ENCODE data around the gene FAM83D. TPM values are rescaled to one million over a fixed set of nuclear protein-coding genes. Genes with fewer than 3 reads are reported as not detected.

The FAM83D gene
- total and polyA plus RNA-seq, 2 experiments from 2014 or later, result 7.4 to 45.4 TPM

GRCh38 chr20:38961530-38962043 is 35.4 kb downstream of the FAM83D start:
- DNase-seq (ENCODE audit: low read depth in 1 of 2, low spot score in 1 of 2), result no peak
- H3K27ac ChIP-seq, result peak overlapping the region; percentile 20

GRCh38 chr20:38962044-38962927 is 36.1 kb downstream of the FAM83D start, which contains the start of gene DHX35:
Gene DHX35 (plus strand): TSS chr20:38962344. CDS start chr20:38962368, 24 bp downstream.
- peak; percentile 49 for TF ChIP-seq CTCF (IDR thresholded peaks at IDR 0.05; ENCODE audit: low read depth, low read length)
- Histone ChIP-seq H3K4me1 (ENCODE audit: low read depth) (peaks cover 6% of the 10 kb centered on the region), H3K4me3 (peak within 1 kb of the TSS; percentile 78), H3K9me3 (ENCODE audit: low read depth) (no peaks in the 10 kb centered on the region), H3K27me3 (no peaks in the 10 kb centered on the region), H3K36me3 (no peaks in the 10 kb centered on the region), H3K27ac (peak within 1 kb of the TSS; percentile 96)
- peak; percentile 99 for DNase-seq (ENCODE audit: low read depth in 1 of 2, low spot score in 1 of 2)

More at GRCh38 chr20:38961530-38962043, 35.4 kb downstream of the FAM83D start:
- no peak for TF ChIP-seq CTCF (IDR thresholded peaks at IDR 0.05; ENCODE audit: low read depth, low read length)
- Histone ChIP-seq H3K36me3 (no peaks in the 10 kb centered on the region), H3K4me1 (ENCODE audit: low read depth) (peaks cover 6% of the 10 kb centered on the region), H3K27me3 (no peaks in the 10 kb centered on the region), H3K4me3 (peak overlapping the region; percentile 78), H3K9me3 (ENCODE audit: low read depth) (no peaks in the 10 kb centered on the region)

GRCh38 chr20:38962928-38963401 is 36.7 kb downstream of the FAM83D start:
- DNase-seq (ENCODE audit: low read depth in 1 of 2, low spot score in 1 of 2), result no peak
- Histone ChIP-seq H3K4me1 (ENCODE audit: low read depth) (peaks cover 6% of the 10 kb centered on the region), H3K4me3 (peak overlapping the region; percentile 78), H3K9me3 (ENCODE audit: low read depth) (no peaks in the 10 kb centered on the region), H3K36me3 (no peaks in the 10 kb centered on the region), H3K27ac (peak overlapping the region; percentile 96), H3K27me3 (no peaks in the 10 kb centered on the region)
- no peak for TF ChIP-seq CTCF (IDR thresholded peaks at IDR 0.05; ENCODE audit: low read depth, low read length)

GRCh38 chr20:38963745-38964144 is 37.5 kb downstream of the FAM83D start:
- no peaks in the 10 kb centered on the region for H3K9me3 ChIP-seq (ENCODE audit: low read depth)
- H3K27me3 ChIP-seq, result no peaks in the 10 kb centered on the region
- no peak overlapping the region for H3K27ac ChIP-seq
- H3K4me3 ChIP-seq, result no peak overlapping the region
- no peak for TF ChIP-seq CTCF (IDR thresholded peaks at IDR 0.05; ENCODE audit: low read depth, low read length)
- H3K4me1 ChIP-seq (ENCODE audit: low read depth), result peaks cover 6% of the 10 kb centered on the region
- no peaks in the 10 kb centered on the region for H3K36me3 ChIP-seq
- DNase-seq (ENCODE audit: low read depth in 1 of 2, low spot score in 1 of 2), result no peak

GRCh38 chr20:38965264-38965663 is 39.0 kb downstream of the FAM83D start:
- H3K4me1 ChIP-seq (ENCODE audit: low read depth), result peaks cover 6% of the 10 kb centered on the region
- H3K4me3 ChIP-seq, result no peak overlapping the region
- no peaks in the 10 kb centered on the region for H3K9me3 ChIP-seq (ENCODE audit: low read depth)
- peaks cover 3% of the 10 kb centered on the region for H3K36me3 ChIP-seq
- no peak overlapping the region for H3K27ac ChIP-seq
- H3K27me3 ChIP-seq, result no peaks in the 10 kb centered on the region
- no peak for TF ChIP-seq CTCF (IDR thresholded peaks at IDR 0.05; ENCODE audit: low read depth, low read length)
- DNase-seq (ENCODE audit: low read depth in 1 of 2, low spot score in 1 of 2), result no peak

Data from cardiac muscle cell (in vitro differentiated cells and primary cell).